ENCODE data around the gene ACADSB. TPM values are rescaled to one million over a fixed set of nuclear protein-coding genes. Genes with fewer than 3 reads are reported as not detected.

Gene ACADSB
- total RNA-seq, 1 donor from 2014 or later = 13.1 TPM

- no peak overlapping the region for H3K27ac Mint-ChIP-seq (ENCODE audit: unreplicated experiment)
- no peaks in the 10 kb centered on the region for H3K36me3 Mint-ChIP-seq (ENCODE audit: low read depth)
- no peak overlapping the region for H3K4me3 Mint-ChIP-seq (ENCODE audit: unreplicated experiment)
- DNase-seq (ENCODE audit: low spot score) = no peak
- peaks cover 2% of the 10 kb centered on the region for H3K27me3 Mint-ChIP-seq (ENCODE audit: low read depth)
- TF ChIP-seq, protein P1, sequence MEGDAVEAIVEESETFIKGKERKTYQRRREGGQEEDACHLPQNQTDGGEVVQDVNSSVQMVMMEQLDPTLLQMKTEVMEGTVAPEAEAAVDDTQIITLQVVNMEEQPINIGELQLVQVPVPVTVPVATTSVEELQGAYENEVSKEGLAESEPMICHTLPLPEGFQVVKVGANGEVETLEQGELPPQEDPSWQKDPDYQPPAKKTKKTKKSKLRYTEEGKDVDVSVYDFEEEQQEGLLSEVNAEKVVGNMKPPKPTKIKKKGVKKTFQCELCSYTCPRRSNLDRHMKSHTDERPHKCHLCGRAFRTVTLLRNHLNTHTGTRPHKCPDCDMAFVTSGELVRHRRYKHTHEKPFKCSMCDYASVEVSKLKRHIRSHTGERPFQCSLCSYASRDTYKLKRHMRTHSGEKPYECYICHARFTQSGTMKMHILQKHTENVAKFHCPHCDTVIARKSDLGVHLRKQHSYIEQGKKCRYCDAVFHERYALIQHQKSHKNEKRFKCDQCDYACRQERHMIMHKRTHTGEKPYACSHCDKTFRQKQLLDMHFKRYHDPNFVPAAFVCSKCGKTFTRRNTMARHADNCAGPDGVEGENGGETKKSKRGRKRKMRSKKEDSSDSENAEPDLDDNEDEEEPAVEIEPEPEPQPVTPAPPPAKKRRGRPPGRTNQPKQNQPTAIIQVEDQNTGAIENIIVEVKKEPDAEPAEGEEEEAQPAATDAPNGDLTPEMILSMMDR (IDR thresholded peaks at IDR 0.05) = no peak
- H3K4me1 Mint-ChIP-seq (ENCODE audit: low read depth) = no peaks in the 10 kb centered on the region
- H3K9me3 Mint-ChIP-seq (ENCODE audit: low read depth) = peaks cover 3% of the 10 kb centered on the region
Measured at GRCh38 chr10:123083811-123084210, 75.0 kb downstream of the ACADSB start.

GRCh38 chr10:123086281-123086680, 77.5 kb downstream of the ACADSB start:
- no peaks in the 10 kb centered on the region for H3K36me3 Mint-ChIP-seq (ENCODE audit: low read depth)
- H3K9me3 Mint-ChIP-seq (ENCODE audit: low read depth) = peaks cover 3% of the 10 kb centered on the region
- H3K4me3 Mint-ChIP-seq (ENCODE audit: unreplicated experiment) = no peak overlapping the region
- TF ChIP-seq, protein P1 (IDR thresholded peaks at IDR 0.05) = no peak
- no peaks in the 10 kb centered on the region for H3K4me1 Mint-ChIP-seq (ENCODE audit: low read depth)
- DNase-seq (ENCODE audit: low spot score) = no peak
- peaks cover 2% of the 10 kb centered on the region for H3K27me3 Mint-ChIP-seq (ENCODE audit: low read depth)
- no peak overlapping the region for H3K27ac Mint-ChIP-seq (ENCODE audit: unreplicated experiment)

DNA sequence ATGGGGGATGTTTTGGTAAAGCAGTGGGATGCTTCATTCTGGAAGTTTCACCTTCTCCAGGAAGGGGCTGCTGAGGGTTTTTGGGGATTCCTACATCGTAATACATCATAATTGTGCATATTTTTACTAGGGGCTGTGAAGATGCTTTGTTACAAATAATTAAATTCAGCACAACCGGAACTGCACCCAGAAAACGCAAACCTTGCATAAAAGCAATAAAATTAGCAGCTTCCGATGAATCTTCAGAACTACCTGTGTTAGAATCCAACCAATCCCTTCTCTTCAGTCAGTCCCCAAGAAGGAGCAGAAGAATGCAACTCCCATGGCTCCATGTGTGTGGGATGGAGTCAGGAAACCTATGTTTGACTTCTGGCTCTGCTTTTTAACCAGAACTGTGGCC, 78.5 kb downstream of the ACADSB start:
- Mint-ChIP-seq H3K9me3 (ENCODE audit: low read depth) (peaks cover 3% of the 10 kb centered on the region), H3K4me3 (ENCODE audit: unreplicated experiment) (no peak overlapping the region), H3K27ac (ENCODE audit: unreplicated experiment) (no peak overlapping the region), H3K27me3 (ENCODE audit: low read depth) (peaks cover 6% of the 10 kb centered on the region), H3K4me1 (ENCODE audit: low read depth) (no peaks in the 10 kb centered on the region), H3K36me3 (ENCODE audit: low read depth) (no peaks in the 10 kb centered on the region)
- TF ChIP-seq, protein P1 (IDR thresholded peaks at IDR 0.05) = no peak
- DNase-seq (ENCODE audit: low spot score) = no peak

DNA sequence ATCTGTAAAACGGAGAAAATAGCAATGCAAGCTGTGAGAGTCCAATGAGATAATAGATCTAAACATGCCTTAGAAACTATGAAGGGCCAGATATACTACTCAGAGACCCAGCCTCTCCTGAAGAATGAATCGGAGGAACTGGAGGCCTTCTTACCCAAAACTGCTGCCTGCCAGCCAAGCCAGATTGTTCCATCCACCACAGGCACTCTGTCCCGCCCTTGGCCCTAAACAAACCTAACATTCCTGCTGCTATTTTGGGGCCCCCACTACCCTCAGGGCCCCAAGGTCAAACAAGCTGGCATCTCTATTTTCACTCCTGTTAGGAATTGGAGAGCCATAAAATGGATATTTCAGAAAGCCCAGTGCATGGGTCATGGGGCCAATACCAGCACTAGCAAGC, 79.0 kb downstream of the ACADSB start:
- peaks cover 3% of the 10 kb centered on the region for H3K9me3 Mint-ChIP-seq (ENCODE audit: low read depth)
- DNase-seq (ENCODE audit: low spot score) = no peak
- peaks cover 6% of the 10 kb centered on the region for H3K27me3 Mint-ChIP-seq (ENCODE audit: low read depth)
- TF ChIP-seq, protein P1 (IDR thresholded peaks at IDR 0.05) = no peak
- H3K4me3 Mint-ChIP-seq (ENCODE audit: unreplicated experiment) = no peak overlapping the region
- H3K4me1 Mint-ChIP-seq (ENCODE audit: low read depth) = no peaks in the 10 kb centered on the region
- H3K27ac Mint-ChIP-seq (ENCODE audit: unreplicated experiment) = no peak overlapping the region
- H3K36me3 Mint-ChIP-seq (ENCODE audit: low read depth) = no peaks in the 10 kb centered on the region

DNA sequence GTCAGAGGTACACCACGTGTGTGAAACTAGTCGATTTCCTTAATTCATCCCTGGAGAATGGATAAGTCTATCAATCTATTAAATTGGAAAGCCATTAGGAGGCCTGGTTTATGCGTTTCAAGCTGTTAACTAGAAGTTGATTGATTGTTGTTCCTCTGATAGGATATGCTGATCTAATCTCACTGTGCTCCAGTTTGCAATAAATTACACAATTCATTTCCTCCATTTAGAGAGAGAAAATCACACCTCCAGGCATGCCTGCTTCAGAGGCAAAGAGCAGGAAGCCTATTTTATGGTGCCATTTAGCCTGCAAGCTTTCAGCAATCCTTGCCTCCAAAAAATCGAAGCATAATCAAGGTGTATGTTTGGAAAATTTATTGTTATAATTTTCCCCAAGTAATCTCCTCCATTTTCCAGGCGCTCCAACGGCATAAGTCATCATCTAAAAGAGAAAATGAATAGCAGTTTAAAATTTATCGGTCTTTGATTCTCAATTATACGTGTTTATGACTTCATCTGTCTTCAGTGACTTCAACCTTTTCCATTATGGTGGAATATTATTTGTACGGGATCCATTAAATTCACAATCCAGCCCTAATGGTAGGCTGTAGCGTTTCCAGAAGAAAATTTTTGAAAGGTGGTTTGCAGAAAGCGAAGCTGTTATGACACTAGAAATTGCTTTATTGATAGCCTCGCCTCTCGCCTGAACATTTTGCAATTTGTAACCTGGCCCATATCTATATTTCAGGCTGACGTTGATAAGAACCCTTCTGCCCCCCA, 84.0 kb downstream of the ACADSB start:
- Mint-ChIP-seq H3K4me1 (ENCODE audit: low read depth) (no peaks in the 10 kb centered on the region), H3K4me3 (ENCODE audit: unreplicated experiment) (no peak overlapping the region), H3K9me3 (ENCODE audit: low read depth) (no peaks in the 10 kb centered on the region), H3K27ac (ENCODE audit: unreplicated experiment) (no peak overlapping the region), H3K27me3 (ENCODE audit: low read depth) (peaks cover 10% of the 10 kb centered on the region), H3K36me3 (ENCODE audit: low read depth) (no peaks in the 10 kb centered on the region)
- DNase-seq (ENCODE audit: low spot score) = no peak
- TF ChIP-seq, protein P1 (IDR thresholded peaks at IDR 0.05) = no peak

Measured in chondrocyte (in vitro differentiated cells).